Measurements from ENCODE around the gene HDGFL2.

Gene HDGFL2

GRCh38 chr19:4502282-4503131 lies 30.4 kb downstream of the HDGFL2 start:
- H2AFZ ChIP-seq = no peak overlapping the region
- H3K27me3 ChIP-seq (ENCODE audit: control insufficient read depth, insufficient read depth, low read length) = no peaks in the 10 kb centered on the region
- H3K27ac ChIP-seq = no peak overlapping the region
- H3K36me3 ChIP-seq (ENCODE audit: control insufficient read depth, insufficient read depth, low read length) = no peaks in the 10 kb centered on the region
- no peak overlapping the region for H3K4me2 ChIP-seq (ENCODE audit: low read length)
- TF ChIP-seq CTCF (IDR thresholded peaks at IDR 0.05) = no peak
- H3K4me1 ChIP-seq = no peaks in the 10 kb centered on the region
- H3K79me2 ChIP-seq = no peaks in the 10 kb centered on the region
- H3K9ac ChIP-seq = no peak overlapping the region
- no peaks in the 10 kb centered on the region for H3K9me3 ChIP-seq (ENCODE audit: control insufficient read depth, low read length)
- no peak overlapping the region for H3K4me3 ChIP-seq (ENCODE audit: low read depth, low read length)

DNA sequence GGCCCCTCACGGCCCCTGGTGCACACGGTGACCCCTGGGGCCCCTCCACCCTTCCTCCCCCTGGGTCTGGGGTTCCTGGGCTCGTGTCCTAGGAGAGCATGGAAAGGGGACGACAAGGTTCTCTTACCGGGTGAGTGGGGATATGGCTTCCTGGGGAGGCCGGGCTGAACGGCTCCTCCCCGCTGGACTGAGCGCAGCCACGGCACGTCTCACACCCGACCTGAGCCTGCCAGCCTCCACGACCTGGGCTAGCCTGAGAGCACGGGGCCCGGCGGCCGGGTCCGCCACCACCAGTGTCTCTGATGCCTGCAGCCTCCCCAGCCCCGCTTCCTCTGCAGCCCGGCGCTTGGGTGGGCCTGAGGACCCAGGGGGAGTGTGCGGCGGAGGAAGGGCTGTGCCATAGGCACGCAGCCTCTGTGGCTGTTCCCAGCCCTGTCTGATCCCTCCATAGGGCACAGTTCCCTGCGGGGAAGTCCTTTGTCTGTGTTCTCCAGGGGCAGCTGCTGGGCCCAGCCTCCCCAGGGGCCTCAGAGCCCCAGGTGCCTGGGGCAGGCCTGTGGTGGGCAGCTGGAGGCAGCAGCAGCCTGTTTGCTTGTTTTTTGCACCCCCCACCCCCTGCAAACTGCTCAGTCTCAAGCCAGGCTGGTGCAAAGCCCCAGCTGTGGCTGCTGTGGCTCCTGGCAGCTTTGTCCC lies 31.2 kb downstream of the HDGFL2 start:
- Histone ChIP-seq H3K36me3 (ENCODE audit: control insufficient read depth, insufficient read depth, low read length) (no peaks in the 10 kb centered on the region), H3K9ac (no peak overlapping the region)

GRCh38 chr19:4503825-4504170 lies 31.7 kb downstream of the HDGFL2 start:
- Histone ChIP-seq H3K9ac (no peak overlapping the region), H3K4me2 (ENCODE audit: low read length) (no peak overlapping the region), H3K4me1 (no peaks in the 10 kb centered on the region), H3K36me3 (ENCODE audit: control insufficient read depth, insufficient read depth, low read length) (no peaks in the 10 kb centered on the region), H3K27me3 (ENCODE audit: control insufficient read depth, insufficient read depth, low read length) (no peaks in the 10 kb centered on the region), H3K27ac (no peak overlapping the region), H3K9me3 (ENCODE audit: control insufficient read depth, low read length) (no peaks in the 10 kb centered on the region), H2AFZ (no peak overlapping the region), H3K4me3 (ENCODE audit: low read depth, low read length) (no peak overlapping the region), H3K79me2 (no peaks in the 10 kb centered on the region)
- TF ChIP-seq CTCF (IDR thresholded peaks at IDR 0.05) = no peak

More for the DNA sequence above, 31.2 kb downstream of the HDGFL2 start:
- H3K79me2 ChIP-seq = no peaks in the 10 kb centered on the region
- H3K4me3 ChIP-seq (ENCODE audit: low read depth, low read length) = no peak overlapping the region
- H3K4me2 ChIP-seq (ENCODE audit: low read length) = no peak overlapping the region
- no peaks in the 10 kb centered on the region for H3K4me1 ChIP-seq
- H2AFZ ChIP-seq = no peak overlapping the region
- no peaks in the 10 kb centered on the region for H3K27me3 ChIP-seq (ENCODE audit: control insufficient read depth, insufficient read depth, low read length)
- H3K27ac ChIP-seq = no peak overlapping the region
- no peaks in the 10 kb centered on the region for H3K9me3 ChIP-seq (ENCODE audit: control insufficient read depth, low read length)
- TF ChIP-seq CTCF (IDR thresholded peaks at IDR 0.05) = no peak

GRCh38 chr19:4504297-4504701 lies 32.2 kb downstream of the HDGFL2 start:
- Histone ChIP-seq H3K36me3 (ENCODE audit: control insufficient read depth, insufficient read depth, low read length) (no peaks in the 10 kb centered on the region), H3K27ac (no peak overlapping the region), H3K4me1 (no peaks in the 10 kb centered on the region), H3K79me2 (no peaks in the 10 kb centered on the region), H3K9ac (no peak overlapping the region), H3K4me3 (ENCODE audit: low read depth, low read length) (no peak overlapping the region), H3K9me3 (ENCODE audit: control insufficient read depth, low read length) (no peaks in the 10 kb centered on the region), H2AFZ (no peak overlapping the region), H3K27me3 (ENCODE audit: control insufficient read depth, insufficient read depth, low read length) (no peaks in the 10 kb centered on the region), H3K4me2 (ENCODE audit: low read length) (no peak overlapping the region)
- no peak for TF ChIP-seq CTCF (IDR thresholded peaks at IDR 0.05)

Data from parathyroid adenoma (tissue), 2 donors.